GM18498 (cell line): ENCODE data around the gene SIPA1.
"Not testable (repeated sequence)": the region's sequence is repeated elsewhere in the genome, so short reads cannot be mapped to it uniquely, and the experiment has no call there.

Experiments
- ATAC-seq: cut with Tn5 transposase; IDR thresholded peaks from one replicate; pipeline ENCODE4 v1.9.1; 2021; ENCODE audit warnings: mild to moderate bottlenecking, moderate library complexity; ENCODE audit not compliant: unreplicated experiment

Gene SIPA1

GRCh38 chr11:65658174-65659021 lies 20.5 kb downstream of the SIPA1 start:
- no peak for ATAC-seq

GRCh38 chr11:65660038-65660437 lies 22.1 kb downstream of the SIPA1 start:
- ATAC-seq, result no peak

GRCh38 chr11:65660908-65661307 lies 23.0 kb downstream of the SIPA1 start:
- ATAC-seq, result not testable (repeated sequence)

GRCh38 chr11:65661599-65662246 lies 23.8 kb downstream of the SIPA1 start:
- no peak for ATAC-seq

- ATAC-seq, result no peak
Observed at GRCh38 chr11:65662247-65662798, 24.4 kb downstream of the SIPA1 start.

GRCh38 chr11:65662799-65663638 lies 25.1 kb downstream of the SIPA1 start, which contains the start of gene RELA:
Gene RELA, minus strand, starts transcription at chr11:65662916. Its CDS starts 84 bp downstream, at chr11:65662832.
- ATAC-seq, result peak; percentile 84

GRCh38 chr11:65663639-65664200 lies 25.8 kb downstream of the SIPA1 start:
- peak; percentile 13 for ATAC-seq

- ATAC-seq, result no peak
Observed at GRCh38 chr11:65672180-65672860, 34.4 kb downstream of the SIPA1 start.

GRCh38 chr11:65672982-65673381 lies 35.1 kb downstream of the SIPA1 start:
- ATAC-seq, result no peak

GRCh38 chr11:65680192-65680743 lies 42.4 kb downstream of the SIPA1 start:
- ATAC-seq, result no peak

- not testable (repeated sequence) for ATAC-seq
Observed at GRCh38 chr11:65683480-65683879, 45.6 kb downstream of the SIPA1 start.

- ATAC-seq, result no peak
Observed at GRCh38 chr11:65685981-65686380, 48.1 kb downstream of the SIPA1 start.

- ATAC-seq, result not testable (repeated sequence)
Observed at GRCh38 chr11:65691847-65692246, 53.9 kb downstream of the SIPA1 start.

- no peak for ATAC-seq
Observed at GRCh38 chr11:65692367-65692766, 54.5 kb downstream of the SIPA1 start.

GRCh38 chr11:65695459-65696241 lies 57.7 kb downstream of the SIPA1 start:
- no peak for ATAC-seq

- ATAC-seq, result no peak
Observed at GRCh38 chr11:65696802-65697552, 59.1 kb downstream of the SIPA1 start.

- ATAC-seq, result no peak
Observed at GRCh38 chr11:65698205-65698604, 60.3 kb downstream of the SIPA1 start.

GRCh38 chr11:65699306-65699705 lies 61.4 kb downstream of the SIPA1 start:
- ATAC-seq, result no peak
